HG03520 (cell line): Measurements from ENCODE around the gene PSMG1.
A peak's percentile ranks its signal among the peaks of the same experiment; 100 is the strongest.
"Not testable (repeated sequence)": the region's sequence is repeated elsewhere in the genome, so short reads cannot be mapped to it uniquely, and the experiment has no call there.

Source experiments
- ATAC-seq: cut with Tn5 transposase; IDR thresholded peaks from one replicate; pipeline ENCODE4 v1.9.1; 2021; ENCODE audit warnings: mild to moderate bottlenecking, moderate library complexity; ENCODE audit not compliant: unreplicated experiment

PSMG1 gene, protein sequence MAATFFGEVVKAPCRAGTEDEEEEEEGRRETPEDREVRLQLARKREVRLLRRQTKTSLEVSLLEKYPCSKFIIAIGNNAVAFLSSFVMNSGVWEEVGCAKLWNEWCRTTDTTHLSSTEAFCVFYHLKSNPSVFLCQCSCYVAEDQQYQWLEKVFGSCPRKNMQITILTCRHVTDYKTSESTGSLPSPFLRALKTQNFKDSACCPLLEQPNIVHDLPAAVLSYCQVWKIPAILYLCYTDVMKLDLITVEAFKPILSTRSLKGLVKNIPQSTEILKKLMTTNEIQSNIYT

GRCh38 chr21:39183272-39184049 is at the start of gene PSMG1:
TSS of gene PSMG1 (minus strand) at chr21:39183451. CDS start at chr21:39183385, 66 bp downstream.
- ATAC-seq, result peak; percentile 72

- no peak for ATAC-seq
Observed at GRCh38 chr21:39232861-39233291, 49.6 kb upstream of the PSMG1 start.

GRCh38 chr21:39224930-39225329 is 41.7 kb upstream of the PSMG1 start:
- ATAC-seq, result no peak

- no peak for ATAC-seq
Observed at GRCh38 chr21:39221997-39222486, 38.8 kb upstream of the PSMG1 start.

DNA sequence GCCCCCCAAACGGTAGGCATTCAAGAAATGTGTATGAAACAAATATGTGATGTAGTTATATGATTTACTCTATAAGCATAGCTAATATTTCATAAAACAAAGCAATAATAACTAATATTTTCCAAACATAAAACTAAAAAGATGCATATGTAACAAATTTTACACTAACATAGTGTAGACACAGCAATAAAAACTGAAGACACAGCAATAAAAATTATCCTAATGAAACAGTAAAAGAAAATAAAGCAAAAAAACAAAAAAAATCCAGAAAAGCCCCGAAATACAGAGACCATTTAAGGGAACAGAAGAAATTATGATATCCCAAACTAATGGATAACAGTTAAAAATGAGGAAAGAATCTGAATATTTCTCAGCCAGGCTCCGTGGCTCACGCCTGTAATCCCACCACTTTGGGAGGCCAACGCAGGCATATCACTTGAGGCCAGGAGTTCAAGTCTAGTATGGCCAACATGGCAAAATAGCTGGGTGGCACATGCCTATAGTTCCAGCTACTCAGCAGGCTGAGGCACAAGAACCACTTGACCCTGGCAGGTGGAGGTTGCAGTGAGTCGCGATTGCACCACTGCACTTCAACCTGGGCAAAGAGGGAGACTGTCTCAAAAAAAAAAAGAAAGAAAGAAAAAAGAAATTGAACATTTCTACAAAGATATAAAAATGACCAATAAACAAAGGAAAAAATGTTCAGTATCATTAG is 38.2 kb upstream of the PSMG1 start:
- no peak for ATAC-seq

- ATAC-seq, result not testable (repeated sequence)
Observed at GRCh38 chr21:39220875-39221274, 37.6 kb upstream of the PSMG1 start.

DNA sequence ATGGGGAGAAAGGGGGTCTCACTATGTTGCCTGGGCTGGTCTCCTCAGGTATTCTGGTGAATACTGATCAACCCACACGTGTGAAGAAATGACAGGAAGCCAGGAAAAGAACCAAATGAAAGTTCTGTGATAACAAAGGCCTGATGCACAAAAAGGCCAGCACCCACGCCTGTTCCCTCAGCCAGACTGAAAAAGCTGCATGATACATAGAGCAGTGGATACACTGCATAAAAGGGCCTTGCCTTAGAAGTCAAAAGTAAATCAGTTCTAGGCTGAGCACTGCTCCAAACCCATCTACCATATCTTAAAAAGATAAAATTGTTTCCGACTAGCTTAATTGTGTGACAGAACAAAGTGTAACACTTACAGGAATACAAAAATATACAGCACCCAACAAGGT is 36.9 kb upstream of the PSMG1 start:
- ATAC-seq, result no peak

DNA sequence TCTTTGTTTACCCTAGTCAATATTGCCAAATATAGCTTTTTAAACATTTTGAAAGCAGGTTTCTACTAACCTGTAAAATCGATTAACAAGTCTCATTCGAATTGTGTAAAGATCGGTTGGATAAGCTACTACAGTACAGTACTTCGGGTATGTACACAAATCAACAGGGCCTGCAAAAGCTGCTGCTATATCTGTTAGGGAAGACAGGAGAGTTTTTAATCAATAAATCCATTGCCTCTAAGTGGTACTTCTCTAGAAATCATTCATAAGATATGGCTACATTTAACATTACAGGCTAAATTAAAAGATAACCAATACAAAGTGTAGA is 34.8 kb upstream of the PSMG1 start:
- no peak for ATAC-seq

DNA sequence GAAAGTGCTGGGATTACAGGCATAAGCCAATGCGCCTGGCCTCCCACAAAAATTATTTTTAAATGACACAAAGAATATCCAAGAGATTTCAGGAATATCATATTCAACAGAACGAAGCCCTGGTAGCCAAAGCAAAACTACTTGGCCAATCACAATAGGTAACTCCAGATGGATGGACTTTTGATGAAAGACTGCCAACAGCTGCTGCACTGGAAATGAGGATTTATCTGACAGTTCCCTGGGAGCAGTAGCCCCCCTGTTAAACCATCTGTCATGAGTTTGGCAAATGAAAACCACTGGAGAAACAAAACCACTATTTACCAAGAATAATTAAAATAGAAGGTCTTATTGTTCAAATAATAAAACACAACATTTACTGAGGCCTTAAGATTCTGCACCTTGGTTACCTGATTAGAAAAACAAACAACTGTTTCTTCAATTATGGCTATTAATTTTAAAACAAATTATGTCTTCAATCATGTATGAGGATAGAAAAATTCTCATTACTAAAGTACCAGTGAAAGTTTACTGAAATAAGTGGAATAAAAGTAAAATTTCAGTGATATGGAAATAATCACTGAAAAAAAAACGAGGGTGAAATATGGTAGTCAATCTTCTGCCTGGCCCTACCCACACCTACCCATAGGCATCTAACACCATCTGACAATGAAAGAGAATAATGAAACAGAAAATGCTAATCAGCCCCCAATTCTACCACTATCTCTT is 34.3 kb upstream of the PSMG1 start:
- no peak for ATAC-seq

DNA sequence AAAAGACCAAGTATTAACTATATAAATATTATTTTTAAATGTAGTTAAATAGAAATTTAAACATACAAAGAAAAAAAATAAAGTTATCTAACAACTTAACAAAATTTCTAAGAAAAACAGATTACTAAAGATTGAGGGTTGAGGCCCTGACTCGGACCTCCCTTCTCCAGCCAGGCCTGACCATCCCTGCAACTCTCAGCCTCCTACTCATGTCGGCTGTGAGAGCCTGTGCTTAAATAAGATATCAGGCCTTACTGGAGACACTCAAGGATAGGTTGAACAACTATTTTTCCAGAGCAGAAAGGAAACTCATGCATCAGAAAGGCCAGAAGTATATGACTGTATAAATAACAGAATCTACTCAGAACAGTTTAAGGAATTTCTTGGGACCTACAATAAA is 33.0 kb upstream of the PSMG1 start:
- no peak for ATAC-seq

- ATAC-seq, result no peak
Observed at GRCh38 chr21:39215078-39215477, 31.8 kb upstream of the PSMG1 start.

- no peak for ATAC-seq
Observed at GRCh38 chr21:39209334-39209688, 26.1 kb upstream of the PSMG1 start.

DNA sequence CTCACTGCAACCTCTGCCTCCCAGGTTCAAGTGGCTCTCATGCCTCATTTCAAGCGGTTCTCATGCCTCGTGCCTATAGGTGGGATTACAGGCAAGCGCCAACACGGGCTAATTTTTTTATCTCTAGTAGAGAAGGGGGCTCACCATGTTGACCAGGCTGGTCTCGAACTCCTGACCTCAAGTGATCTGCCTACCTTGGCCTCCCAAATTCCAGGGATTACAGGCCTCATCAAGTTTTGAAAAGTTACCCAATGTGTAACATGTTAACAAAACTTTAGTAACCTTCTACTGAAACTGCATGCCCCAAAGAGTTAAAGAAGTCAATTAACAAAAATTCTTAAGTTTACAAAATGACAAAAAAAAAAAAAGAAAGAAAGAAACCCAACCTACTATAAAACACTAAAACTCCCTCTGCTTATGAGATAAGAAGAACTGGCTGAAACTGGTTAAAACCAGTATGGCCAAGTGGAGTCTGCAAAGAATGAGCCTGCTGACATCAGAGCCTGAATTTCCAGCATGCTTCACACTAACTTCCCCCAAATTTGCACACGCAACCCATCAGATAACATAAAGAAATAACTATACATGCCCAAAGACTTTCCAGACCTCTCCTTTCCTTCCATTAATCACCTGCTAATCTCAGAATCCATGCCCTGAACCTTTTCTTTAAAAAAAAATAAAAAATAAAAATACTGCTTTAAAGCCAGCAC is 25.5 kb upstream of the PSMG1 start:
- ATAC-seq, result no peak

GRCh38 chr21:39204134-39204533 is 20.9 kb upstream of the PSMG1 start:
- no peak for ATAC-seq

GRCh38 chr21:39198800-39199199 is 15.5 kb upstream of the PSMG1 start:
- no peak for ATAC-seq

DNA sequence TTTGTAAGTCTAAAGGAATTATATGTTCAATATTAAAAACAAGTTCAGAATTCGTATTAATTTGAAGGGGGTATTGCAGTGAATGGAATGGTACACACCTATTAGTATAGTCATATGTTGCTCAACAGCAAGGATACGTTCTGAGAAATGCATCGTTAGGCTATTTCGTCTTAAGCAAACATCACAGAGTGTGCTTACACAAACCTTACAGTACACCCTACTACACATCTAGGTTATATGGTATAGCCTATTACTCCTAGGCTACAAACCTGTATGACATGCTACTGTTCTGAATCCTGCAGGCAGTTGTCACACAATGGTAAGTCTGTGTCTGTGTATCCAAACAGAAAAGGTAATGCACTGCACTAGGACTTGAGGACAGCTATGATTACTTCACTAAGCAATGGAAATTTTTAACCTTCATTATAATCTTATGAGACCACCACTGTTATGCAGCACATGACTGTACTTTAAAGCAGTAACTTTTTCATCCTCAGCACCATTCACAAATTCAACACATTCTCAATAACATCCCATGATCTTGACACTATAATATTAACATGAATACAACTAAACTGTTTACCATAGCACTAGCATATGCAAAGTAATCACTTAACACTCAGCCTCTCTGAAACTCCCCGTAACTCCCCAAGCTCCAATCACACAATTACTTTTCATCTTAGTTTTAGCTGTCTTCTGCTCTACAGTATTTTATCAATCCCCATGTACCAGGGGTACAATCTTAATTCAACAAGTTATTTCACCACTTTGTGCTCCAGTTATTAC is 14.4 kb upstream of the PSMG1 start:
- ATAC-seq, result no peak

DNA sequence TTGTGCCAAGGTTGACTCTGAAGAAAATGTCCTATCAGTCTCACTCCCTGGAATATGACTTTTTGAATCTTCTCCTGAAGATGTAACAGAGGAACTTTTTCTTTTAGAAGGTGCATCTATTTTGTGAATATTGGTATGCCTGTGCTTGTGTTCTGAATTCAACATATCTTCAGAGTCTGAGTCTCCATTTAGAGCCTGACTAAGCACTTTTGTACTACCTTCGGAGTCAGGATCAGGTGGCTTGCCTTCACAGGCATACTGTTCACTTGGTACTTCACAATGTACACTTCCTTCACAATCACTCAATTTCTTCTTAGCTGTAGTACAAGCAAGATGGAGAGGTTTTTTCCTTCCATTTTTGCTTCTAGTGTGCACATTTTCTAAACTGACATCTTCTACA is 13.6 kb upstream of the PSMG1 start:
- ATAC-seq, result no peak

- ATAC-seq, result no peak
Observed at GRCh38 chr21:39196310-39196709, 13.1 kb upstream of the PSMG1 start.

DNA sequence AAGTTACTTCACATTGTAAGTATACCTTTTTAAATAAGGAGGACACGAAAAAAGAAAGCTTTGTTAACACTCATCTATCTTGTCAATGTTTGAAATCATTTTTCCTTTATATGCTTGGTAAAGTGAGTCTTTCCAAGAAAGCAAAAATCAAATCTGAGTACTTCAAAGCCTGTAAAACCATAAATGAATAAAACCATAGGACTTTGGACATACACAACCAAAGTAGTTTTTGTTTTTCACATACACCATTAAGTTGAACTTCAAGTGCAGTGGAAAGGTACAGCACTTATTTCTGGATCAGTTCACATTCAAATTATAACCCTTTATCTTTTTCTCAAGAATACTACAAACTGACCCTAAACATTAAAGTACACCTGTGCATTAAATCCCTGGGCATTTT is 10.1 kb upstream of the PSMG1 start:
- ATAC-seq, result no peak
